Measurements from ENCODE around the gene TRAPPC5.

GRCh38 chr19:7729211-7729610, 48.6 kb downstream of the TRAPPC5 start:
- no peak for TF ChIP-seq CTCF (conservative IDR thresholded peaks at IDR 0.05; ENCODE audit: low read depth, low read length)
- TF ChIP-seq EZH2 (IDR thresholded peaks at IDR 0.05; ENCODE audit: borderline replicate concordance, low read depth, low read length, poor library complexity, severe bottlenecking): no peak

Data from A673 (cell line).